ENCODE measurements around the gene ZNF513. TPM values are rescaled to one million over a fixed set of nuclear protein-coding genes. Genes with fewer than 3 reads are reported as not detected.

The ZNF513 gene
- total RNA-seq, 4 donors from 2014 or later: 6.6 to 16.3 (median 11.0) TPM

- peak; percentile 26 for ATAC-seq
- 0 to 1% methylated on average over 6 to 10 of the region's 46 CpGs for WGBS, 2 donors (ENCODE audit: low coverage in 1 of 2)
- Histone ChIP-seq H3K4me1 (peaks cover 10 to 50% (median 24%) of the 10 kb centered on the region in 3 donors), H3K27ac (peak overlapping the region; percentile 59 to 98 (median 96)), H3K4me3 (peak overlapping the region; percentile 58 to 98), H3K9me3 (no peaks in the 10 kb centered on the region), H3K36me3 (peaks cover 0 to 69% of the 10 kb centered on the region in 2 donors), H3K27me3 (no peaks in the 10 kb centered on the region)
- no peak for TF ChIP-seq EP300 (IDR thresholded peaks at IDR 0.05)
- TF ChIP-seq CTCF (IDR thresholded peaks at IDR 0.05): no peak
- no peak for TF ChIP-seq POLR2AphosphoS5 (IDR thresholded peaks at IDR 0.05)
- TF ChIP-seq POLR2A (IDR thresholded peaks at IDR 0.05): no peak
These were observed 9.5 kb downstream of the ZNF513 start for GRCh38 chr2:27370816-27371620.

- H3K27me3 ChIP-seq: no peaks in the 10 kb centered on the region
- no peaks in the 10 kb centered on the region for H3K9me3 ChIP-seq
- peak; percentile 97 for ATAC-seq
- peak; percentile 70 to 77 for TF ChIP-seq POLR2A (IDR thresholded peaks at IDR 0.05)
- TF ChIP-seq POLR2AphosphoS5 (IDR thresholded peaks at IDR 0.05): peak; percentile 97
- no peak for TF ChIP-seq EP300 (IDR thresholded peaks at IDR 0.05)
- peak in 3 of 4 experiments; percentile 56 to 83 (median 61) for TF ChIP-seq CTCF (IDR thresholded peaks at IDR 0.05)
- WGBS, 2 donors (ENCODE audit: low coverage in 1 of 2): no CpG with 5 or more reads among the region's 85 CpGs
- peaks cover 0 to 69% of the 10 kb centered on the region in 2 donors for H3K36me3 ChIP-seq
- H3K27ac ChIP-seq: peak within 1 kb of the TSS; percentile 87 to 98 (median 96)
- H3K4me1 ChIP-seq: peaks cover 10 to 50% (median 24%) of the 10 kb centered on the region in 3 donors
- H3K4me3 ChIP-seq: peak within 1 kb of the TSS; percentile 65 to 98
These were observed 10.3 kb downstream of the ZNF513 start, which contains the start of the genes EIF2B4 and SNX17 for GRCh38 chr2:27370026-27370815. Gene EIF2B4 (minus strand): TSS chr2:27370338. CDS start chr2:27370314, 24 bp downstream. Gene SNX17 (plus strand): TSS chr2:27370616. CDS start chr2:27370744, 128 bp downstream.

GRCh38 chr2:27369471-27370025, 11.0 kb downstream of the ZNF513 start:
- Histone ChIP-seq H3K4me1 (peaks cover 10 to 50% (median 24%) of the 10 kb centered on the region in 3 donors), H3K36me3 (peaks cover 0 to 69% of the 10 kb centered on the region in 2 donors), H3K4me3 (peak overlapping the region; percentile 65 to 98), H3K9me3 (no peaks in the 10 kb centered on the region), H3K27me3 (no peaks in the 10 kb centered on the region), H3K27ac (peak overlapping the region; percentile 87 to 98 (median 96))
- peak; percentile 29 for ATAC-seq
- no peak for TF ChIP-seq POLR2A (IDR thresholded peaks at IDR 0.05)
- TF ChIP-seq CTCF (IDR thresholded peaks at IDR 0.05): no peak
- no peak for TF ChIP-seq POLR2AphosphoS5 (IDR thresholded peaks at IDR 0.05)
- TF ChIP-seq EP300 (IDR thresholded peaks at IDR 0.05): no peak
- WGBS, 2 donors (ENCODE audit: low coverage in 1 of 2): 1 to 8% methylated on average over 2 to 10 of the region's 18 CpGs

GRCh38 chr2:27363933-27364332, 16.6 kb downstream of the ZNF513 start:
- TF ChIP-seq POLR2A (IDR thresholded peaks at IDR 0.05) (no peak), CTCF (IDR thresholded peaks at IDR 0.05) (no peak), POLR2AphosphoS5 (IDR thresholded peaks at IDR 0.05) (no peak), EP300 (IDR thresholded peaks at IDR 0.05) (no peak)
- H3K4me3 ChIP-seq: no peak overlapping the region
- ATAC-seq: no peak
- H3K4me1 ChIP-seq: peaks cover 3 to 12% (median 5%) of the 10 kb centered on the region in 3 donors
- H3K9me3 ChIP-seq: no peaks in the 10 kb centered on the region
- H3K27ac ChIP-seq: no peak overlapping the region
- no peaks in the 10 kb centered on the region for H3K27me3 ChIP-seq
- 58 to 76% methylated on average over 2 of the region's 2 CpGs for WGBS, 2 donors (ENCODE audit: low coverage in 1 of 2)
- peaks cover 0 to 59% of the 10 kb centered on the region in 2 donors for H3K36me3 ChIP-seq
